ENCODE measurements around the gene ARMC6.

Gene ARMC6

GRCh38 chr19:19051478-19052213 is 18.2 kb downstream of the ARMC6 start:
- DNase-seq (ENCODE audit: low read depth, low spot score): no peak
- no peak overlapping the region for H3K4me3 ChIP-seq (ENCODE audit: low read length)

- DNase-seq (ENCODE audit: low read depth, low spot score): no peak
- H3K4me3 ChIP-seq (ENCODE audit: low read length): no peak overlapping the region
Measured at GRCh38 chr19:19052921-19053320, 19.5 kb downstream of the ARMC6 start.

GRCh38 chr19:19053508-19054314 is 20.3 kb downstream of the ARMC6 start:
- no peak for DNase-seq (ENCODE audit: low read depth, low spot score)
- no peak overlapping the region for H3K4me3 ChIP-seq (ENCODE audit: low read length)

- H3K4me3 ChIP-seq (ENCODE audit: low read length): no peak overlapping the region
- DNase-seq (ENCODE audit: low read depth, low spot score): no peak
Measured at GRCh38 chr19:19054315-19054938, 21.0 kb downstream of the ARMC6 start.

- H3K4me3 ChIP-seq (ENCODE audit: low read length): no peak overlapping the region
- no peak for DNase-seq (ENCODE audit: low read depth, low spot score)
Measured at GRCh38 chr19:19054939-19055440, 21.6 kb downstream of the ARMC6 start.

GRCh38 chr19:19055701-19056100 is 22.3 kb downstream of the ARMC6 start:
- DNase-seq (ENCODE audit: low read depth, low spot score): no peak
- no peak overlapping the region for H3K4me3 ChIP-seq (ENCODE audit: low read length)

- DNase-seq (ENCODE audit: low read depth, low spot score): no peak
- H3K4me3 ChIP-seq (ENCODE audit: low read length): no peak overlapping the region
Measured at GRCh38 chr19:19056636-19057275, 23.4 kb downstream of the ARMC6 start.

- DNase-seq (ENCODE audit: low read depth, low spot score): no peak
- no peak overlapping the region for H3K4me3 ChIP-seq (ENCODE audit: low read length)
Measured at GRCh38 chr19:19057317-19057716, 23.9 kb downstream of the ARMC6 start.

GRCh38 chr19:19057720-19058119 is 24.3 kb downstream of the ARMC6 start:
- no peak overlapping the region for H3K4me3 ChIP-seq (ENCODE audit: low read length)
- no peak for DNase-seq (ENCODE audit: low read depth, low spot score)

GRCh38 chr19:19059018-19059836 is 25.8 kb downstream of the ARMC6 start:
- DNase-seq (ENCODE audit: low read depth, low spot score): no peak

GRCh38 chr19:19059837-19060611 is 26.6 kb downstream of the ARMC6 start:
- DNase-seq (ENCODE audit: low read depth, low spot score): peak; percentile 48
- no peak overlapping the region for H3K4me3 ChIP-seq (ENCODE audit: low read length)

More at GRCh38 chr19:19059018-19059836, 25.8 kb downstream of the ARMC6 start:
- no peak overlapping the region for H3K4me3 ChIP-seq (ENCODE audit: low read length)

- no peak overlapping the region for H3K4me3 ChIP-seq (ENCODE audit: low read length)
- no peak for DNase-seq (ENCODE audit: low read depth, low spot score)
Measured at GRCh38 chr19:19061506-19061905, 28.1 kb downstream of the ARMC6 start.

- DNase-seq (ENCODE audit: low read depth, low spot score): no peak
- H3K4me3 ChIP-seq (ENCODE audit: low read length): peak overlapping the region; percentile 82
Measured at GRCh38 chr19:19062454-19063182, 29.2 kb downstream of the ARMC6 start.

- H3K4me3 ChIP-seq (ENCODE audit: low read length): peak within 1 kb of the TSS; percentile 82
- DNase-seq (ENCODE audit: low read depth, low spot score): peak; percentile 99
Measured at GRCh38 chr19:19063183-19064097, 30.0 kb downstream of the ARMC6 start, which contains the start of gene SLC25A42. SLC25A42 (plus strand) TSS chr19:19063994; CDS start chr19:19096125, 32,131 bp downstream.

- H3K4me3 ChIP-seq (ENCODE audit: low read length): peak overlapping the region; percentile 82
- peak; percentile 61 for DNase-seq (ENCODE audit: low read depth, low spot score)
Measured at GRCh38 chr19:19064098-19064722, 30.8 kb downstream of the ARMC6 start.

Data from Jurkat, Clone E6-1 (cell line).